SK-N-SH (cell line): ENCODE data around the gene IFT122. TPM values are rescaled to one million over a fixed set of nuclear protein-coding genes. Genes with fewer than 3 reads are reported as not detected.
A peak's percentile ranks its signal among the peaks of the same experiment; 100 is the strongest.

Experiments used
- CTCF ChIA-PET: fragments of 300-600, 350-600 bp; formaldehyde crosslinking; extraction: SDS; loops from one replicate; lab custom pipeline; 2021; lab: Yijun Ruan, JAX
- POLR2A ChIA-PET: fragments of 350-600 bp; sonication (Branson Sonifier 250); formaldehyde crosslinking; extraction: SDS; loops from one replicate; lab custom pipeline; 2020; ENCODE audit warnings: antibody characterized with exemption, inconsistent platforms; lab: Yijun Ruan, JAX
- DNase-seq: peaks from one replicate; pipeline ENCODE4 v3.0.0; 2012
- H2AFZ ChIP-seq: fragments of 200-600 bp; sonication (generic); 2 replicates; pipeline ENCODE4 v1.8.1; 2016; ENCODE audit warnings: antibody characterized with exemption, mild to moderate bottlenecking, low read depth
- H3F3A ChIP-seq: fragments of 200-600 bp; sonication (generic); replicated peaks from 2 replicates; pipeline ENCODE3; 2016; ENCODE audit warnings: antibody characterized with exemption, mild to moderate bottlenecking; ENCODE audit not compliant: insufficient read depth
- H3K27ac ChIP-seq, 2 experiments: fragments of 200-500 bp in 1 of 2; fragments of 200-600 bp in 1 of 2; sonication (Bioruptor generic) in 1 of 2; sonication (generic), shearing (Covaris generic) in 1 of 2; 2 replicates each; pipeline versions ENCODE4 v1.5.1 to v1.6.1; 2014 to 2016; ENCODE audit warnings: low read depth in 2 of 2, inconsistent platforms in 1 of 2, low read length in 1 of 2, mild to moderate bottlenecking in 1 of 2, mixed read lengths in 1 of 2
- H3K27me3 ChIP-seq: fragments of 200-600 bp; sonication (generic), shearing (Covaris generic); 2 replicates; pipeline ENCODE4 v1.6.1; 2016; ENCODE audit warnings: mixed run types; ENCODE audit not compliant: insufficient read depth
- H3K36me3 ChIP-seq, 2 experiments: fragments of 200-500 bp in 1 of 2; fragments of 200-600 bp in 1 of 2; sonication (Bioruptor generic) in 1 of 2; sonication (generic) in 1 of 2; replicated peaks in 1 of 2; 2 replicates each; pipeline versions ENCODE3 to v1.5.1; 2014 to 2016; ENCODE audit warnings: low read length in 1 of 2, mild to moderate bottlenecking in 1 of 2; ENCODE audit not compliant: insufficient read depth in 2 of 2, control insufficient read depth in 1 of 2
- H3K4me1 ChIP-seq, 2 experiments: fragments of 200-500 bp in 1 of 2; fragments of 200-600 bp in 1 of 2; sonication (Bioruptor generic) in 1 of 2; sonication (generic), shearing (Covaris generic) in 1 of 2; 2 replicates each; pipeline versions ENCODE4 v1.5.1 to v1.6.1; 2014 to 2016; ENCODE audit warnings: low read depth in 1 of 2, low read length in 1 of 2, mixed run types in 1 of 2; ENCODE audit not compliant: insufficient read depth in 2 of 2, control insufficient read depth in 1 of 2
- H3K4me2 ChIP-seq: fragments of 200-600 bp; sonication (generic), shearing (Covaris generic); 2 replicates; pipeline ENCODE4 v1.6.1; 2017; ENCODE audit warnings: mixed run types
- H3K4me3 ChIP-seq, 2 experiments: fragments of 200-500 bp in 1 of 2; fragments of 200-600 bp in 1 of 2; sonication (Bioruptor generic) in 1 of 2; sonication (generic), shearing (Covaris generic) in 1 of 2; 2 replicates each; pipeline versions ENCODE4 v1.5.1 to v1.8.1; 2014 to 2016; ENCODE audit warnings: low read depth in 2 of 2, inconsistent platforms in 1 of 2, low read length in 1 of 2, mild to moderate bottlenecking in 1 of 2, mixed read lengths in 1 of 2, moderate library complexity in 1 of 2
- H3K79me2 ChIP-seq: fragments of 200-600 bp; sonication (generic); 2 replicates; pipeline ENCODE4 v1.8.1; 2017; ENCODE audit warnings: mild to moderate bottlenecking; ENCODE audit not compliant: insufficient read depth
- H3K9ac ChIP-seq: fragments of 200-600 bp; sonication (generic); 2 replicates; pipeline ENCODE4 v1.6.1; 2017; ENCODE audit warnings: mixed run types
- H3K9me2 ChIP-seq: fragments of 200-600 bp; sonication (generic); 2 replicates; pipeline ENCODE4 v1.6.1; 2017; ENCODE audit warnings: mixed run types
- H3K9me3 ChIP-seq: fragments of 200-600 bp; sonication (generic); 2 replicates; pipeline ENCODE4 v1.6.1; 2017; ENCODE audit warnings: mixed run types, mild to moderate bottlenecking, moderate library complexity
- H4K20me1 ChIP-seq: fragments of 200-600 bp; sonication (generic); 2 replicates; pipeline ENCODE4 v1.6.1; 2017; ENCODE audit warnings: mild to moderate bottlenecking, mixed run types; ENCODE audit not compliant: insufficient read depth
- CHD2 ChIP-seq: fragments of 150-350 bp; IDR thresholded peaks from 2 replicates; pipeline ENCODE4 v1.6.1; 2018; ENCODE audit warnings: low read length; ENCODE audit not compliant: partially characterized antibody
- ELF1 ChIP-seq: IDR thresholded peaks from 2 replicates; pipeline ENCODE4 v1.4.0; 2012
- FOXM1 ChIP-seq: IDR thresholded peaks from 2 replicates; pipeline ENCODE4 v1.4.0; 2012; ENCODE audit warnings: low read depth, mild to moderate bottlenecking
- MEF2A ChIP-seq: IDR thresholded peaks from 2 replicates; pipeline ENCODE4 v1.4.0; 2012; ENCODE audit warnings: low read depth, borderline replicate concordance
- NFIC ChIP-seq: IDR thresholded peaks from 2 replicates; pipeline ENCODE4 v1.4.0; 2012; ENCODE audit warnings: borderline replicate concordance
- NRF1 ChIP-seq: IDR thresholded peaks from 2 replicates; pipeline ENCODE4 v1.6.1; 2012; ENCODE audit warnings: low read depth, mild to moderate bottlenecking, low read length
- POLR2AphosphoS5 ChIP-seq: IDR thresholded peaks from 2 replicates; pipeline ENCODE4 v1.6.1; 2012; ENCODE audit warnings: low read depth, low read length
- RAD21 ChIP-seq: IDR thresholded peaks from 2 replicates; pipeline ENCODE4 v1.6.1; 2012; ENCODE audit warnings: mild to moderate bottlenecking, low read length
- RCOR1 ChIP-seq: fragments of 150-350 bp; IDR thresholded peaks from 2 replicates; pipeline ENCODE4 v1.6.1; 2017; ENCODE audit warnings: antibody characterized with exemption, low read length
- RXRA ChIP-seq: IDR thresholded peaks from 2 replicates; pipeline ENCODE4 v1.4.0; 2012; ENCODE audit warnings: low read depth, mild to moderate bottlenecking, borderline replicate concordance
- SIN3A ChIP-seq: IDR thresholded peaks from 2 replicates; pipeline ENCODE4 v1.6.1; 2012; ENCODE audit warnings: low read depth, mild to moderate bottlenecking, low read length, moderate library complexity, borderline replicate concordance
- SMC3 ChIP-seq: IDR thresholded peaks from 2 replicates; pipeline ENCODE4 v1.6.1; 2012; ENCODE audit warnings: low read depth, low read length, improper control_type of control experiment
- TAF1 ChIP-seq: IDR thresholded peaks from 2 replicates; pipeline ENCODE4 v1.6.1; 2012; ENCODE audit warnings: low read depth, mild to moderate bottlenecking, low read length, moderate library complexity, borderline replicate concordance
- TEAD4 ChIP-seq: IDR thresholded peaks from 2 replicates; pipeline ENCODE4 v1.4.0; 2012; ENCODE audit warnings: mild to moderate bottlenecking, borderline replicate concordance; ENCODE audit not compliant: insufficient read depth
- YY1 ChIP-seq: IDR thresholded peaks from 2 replicates; pipeline ENCODE4 v1.4.0; 2012; ENCODE audit warnings: low read depth, mild to moderate bottlenecking
- WGBS: methylation state at CpG from one replicate; pipeline ENCODE4 v1.1.6; 2017; ENCODE audit warnings: low lambda C conversion rate; 5-methylcytosine and 5-hydroxymethylcytosine counted together
- polyA plus RNA-seq, 3 experiments: library from polyadenylated mRNA; depleted of rRNA; stranded (reverse); fragments of >200 nt; gene quantifications; 2 replicates each; pipeline ENCODE4 v1.2.3, GENCODE V29; 2012
- TF ChIP-seq, protein P1 (sequence below): IDR thresholded peaks from 2 replicates; pipeline ENCODE4 v1.4.0; 2012; ENCODE audit warnings: low read depth
- TF ChIP-seq, protein P2 (sequence below): IDR thresholded peaks from 2 replicates; pipeline ENCODE4 v1.4.0; 2012; ENCODE audit warnings: low read depth, borderline replicate concordance

The IFT122 gene
- polyA plus RNA-seq, 1 of the 3 experiments (the other 2 are of a cell fraction): 20.1 TPM

DNA sequence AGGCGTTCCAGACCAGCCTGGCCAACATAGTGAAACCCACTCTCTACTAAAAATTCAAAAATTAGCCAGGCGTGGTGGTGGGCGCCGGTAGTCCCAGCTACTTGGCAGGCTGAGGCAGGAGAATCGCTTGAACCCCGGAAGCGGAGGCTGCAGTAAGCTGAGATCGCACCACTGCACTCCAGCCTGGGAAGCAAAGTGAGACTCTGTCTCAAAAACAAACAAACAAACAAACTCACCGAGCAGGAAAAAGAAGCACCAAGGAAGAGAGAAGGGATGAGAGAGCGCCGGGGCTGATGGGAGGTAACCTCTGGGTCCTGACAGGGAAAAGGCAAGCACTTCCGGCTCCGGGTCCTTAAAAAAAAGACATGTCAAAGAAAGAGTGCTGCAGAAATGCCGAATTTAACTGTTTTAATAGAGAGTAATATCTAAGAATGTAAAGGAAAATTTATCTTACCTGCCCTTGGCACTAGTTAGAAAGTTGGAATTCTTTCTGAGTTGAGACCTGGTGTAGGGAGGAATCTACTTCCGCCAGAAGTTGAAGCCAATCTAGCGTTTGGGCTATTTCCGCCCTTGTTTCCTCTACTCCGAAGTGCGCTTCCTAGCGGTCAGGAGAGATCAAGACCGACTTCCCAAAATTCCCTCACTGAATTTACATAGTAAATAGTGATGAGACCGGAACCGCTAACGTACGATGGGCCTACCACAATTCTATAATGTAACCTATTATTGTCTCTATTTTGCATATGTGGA, 40.7 kb upstream of the IFT122 start (continued):
- peak; percentile 38 for TF ChIP-seq SMC3
- peak; percentile 71; the same call in 1 of the 2 replicates for TF ChIP-seq RCOR1
- TF ChIP-seq ELF1: peak; percentile 99
- TF ChIP-seq RAD21: peak; percentile 28; the same call in 1 of the 2 replicates
- peak; percentile 65 for TF ChIP-seq CHD2
- TF ChIP-seq POLR2AphosphoS5: peak; percentile 64
- no peak for TF ChIP-seq FOXM1
- no peak for TF ChIP-seq TAF1
- TF ChIP-seq, protein P1, sequence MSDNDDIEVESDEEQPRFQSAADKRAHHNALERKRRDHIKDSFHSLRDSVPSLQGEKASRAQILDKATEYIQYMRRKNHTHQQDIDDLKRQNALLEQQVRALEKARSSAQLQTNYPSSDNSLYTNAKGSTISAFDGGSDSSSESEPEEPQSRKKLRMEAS: peak; percentile 34
- no peak for TF ChIP-seq TEAD4
- TF ChIP-seq RXRA: no peak
- TF ChIP-seq, protein P2, sequence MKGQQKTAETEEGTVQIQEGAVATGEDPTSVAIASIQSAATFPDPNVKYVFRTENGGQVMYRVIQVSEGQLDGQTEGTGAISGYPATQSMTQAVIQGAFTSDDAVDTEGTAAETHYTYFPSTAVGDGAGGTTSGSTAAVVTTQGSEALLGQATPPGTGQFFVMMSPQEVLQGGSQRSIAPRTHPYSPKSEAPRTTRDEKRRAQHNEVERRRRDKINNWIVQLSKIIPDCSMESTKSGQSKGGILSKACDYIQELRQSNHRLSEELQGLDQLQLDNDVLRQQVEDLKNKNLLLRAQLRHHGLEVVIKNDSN: no peak
- no peak for TF ChIP-seq MEF2A
- peak; percentile 58; the same call in 1 of the 2 replicates for TF ChIP-seq YY1
- no peak for TF ChIP-seq SIN3A
- TF ChIP-seq, all 33 proteins: peak for 11

DNA sequence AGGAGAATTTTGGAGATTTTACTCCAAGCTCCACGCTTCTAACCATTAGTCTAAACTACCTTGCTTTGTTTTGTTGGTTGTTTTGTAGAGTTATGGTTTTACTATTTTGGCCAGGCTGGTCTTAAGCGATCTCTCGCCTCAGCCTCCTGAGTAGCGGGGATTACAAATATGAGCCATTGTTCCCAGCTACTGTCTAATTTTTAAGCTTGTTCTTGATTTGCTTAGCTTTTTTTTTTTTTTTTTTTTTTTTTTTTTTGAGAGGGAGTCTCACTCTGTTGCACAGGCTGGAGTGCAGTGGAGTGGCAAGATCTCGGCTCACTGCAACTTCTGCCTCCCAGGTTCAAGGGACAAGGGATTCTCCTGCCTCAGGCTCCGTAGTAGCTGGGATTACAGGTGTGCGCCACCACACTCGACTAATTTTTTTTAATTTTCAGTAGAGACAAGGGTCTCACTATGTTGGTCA, 40.1 kb upstream of the IFT122 start:
- H3K9me3 ChIP-seq: no peaks in the 10 kb centered on the region
- peaks cover 43% of the 10 kb centered on the region for H3K79me2 ChIP-seq
- peak overlapping the region; percentile 95; the same call in 1 of the 2 replicates for H3K9ac ChIP-seq
- WGBS: 72% methylated on average over 8 of the region's 8 CpGs
- ChIA-PET POLR2A (no interaction called here), CTCF (interaction anchor here (0.6 to 1.7 kb wide), 10 partner anchors 9 to 214 kb away, joined by 3 to 10 read pairs (median 4); no protein-coding TSS in a partner anchor)
- no peaks in the 10 kb centered on the region for H3K27me3 ChIP-seq
- H3F3A ChIP-seq: peaks cover 4% of the 10 kb centered on the region
- peaks cover 5 to 10% of the 10 kb centered on the region in 2 experiments; a peak in 1 of 4 replicates for H3K4me1 ChIP-seq
- H3K4me3 ChIP-seq: peak overlapping the region in 1 of 2 experiments; percentile 90; a peak in 2 of 4 replicates
- peaks cover 34% of the 10 kb centered on the region for H4K20me1 ChIP-seq
- TF ChIP-seq CHD2 (no peak), NRF1 (no peak), NFIC (no peak), MEF2A (no peak), RXRA (no peak)
- TF ChIP-seq, protein P1: no peak
- TF ChIP-seq, protein P2: no peak
- peak overlapping the region; percentile 100 for H2AFZ ChIP-seq
- H3K4me2 ChIP-seq: peak overlapping the region; percentile 94
- H3K36me3 ChIP-seq: peaks cover 0 to 7% of the 10 kb centered on the region in 2 experiments
- H3K27ac ChIP-seq: peak overlapping the region; percentile 72 to 86
- H3K9me2 ChIP-seq: no peaks in the 10 kb centered on the region
- no peak for DNase-seq
